Lung (tissue), 12 donors: ENCODE results near the gene SLCO3A1. TPM values are rescaled to one million over a fixed set of nuclear protein-coding genes. Genes with fewer than 3 reads are reported as not detected.

Source experiments
- ATAC-seq: fragments of 200-7000 bp; cut with Tn5 transposase; one replicate; pipeline ENCODE4 v1.9.1; 2020; ENCODE audit warnings: moderate number of reproducible peaks; ENCODE audit not compliant: insufficient read depth, low FRiP score
- DNase-seq, 3 donors: peaks; one replicate each; pipeline ENCODE4 v3.0.0-alpha.2; 2013 to 2017
- H3K27ac ChIP-seq, 2 donors: one replicate each; pipeline ENCODE4 v1.5.1; 2013; ENCODE audit warnings: mild to moderate bottlenecking in 2 of 2, moderate library complexity in 2 of 2, control low read depth in 1 of 2, inconsistent platforms in 1 of 2, low read depth in 1 of 2, low read length in 1 of 2
- H3K27me3 ChIP-seq, 3 donors: one replicate each; pipeline ENCODE4 v1.5.1; 2013; ENCODE audit warnings: low read length in 2 of 3; ENCODE audit not compliant: control insufficient read depth in 3 of 3, insufficient read depth in 3 of 3
- H3K36me3 ChIP-seq, 4 donors: one replicate each; pipeline ENCODE4 v1.5.1; 2013; ENCODE audit warnings: low read length in 4 of 4, mild to moderate bottlenecking in 1 of 4, moderate library complexity in 1 of 4; ENCODE audit not compliant: control insufficient read depth in 4 of 4, insufficient read depth in 4 of 4
- H3K4me1 ChIP-seq, 5 donors: one replicate each; pipeline ENCODE4 v1.5.1; 2013; ENCODE audit warnings: low read length in 5 of 5, mild to moderate bottlenecking in 2 of 5, moderate library complexity in 1 of 5; ENCODE audit not compliant: control insufficient read depth in 5 of 5, insufficient read depth in 5 of 5
- H3K4me3 ChIP-seq: one replicate; pipeline ENCODE4 v1.5.1; 2013; ENCODE audit warnings: mild to moderate bottlenecking, control low read depth, moderate library complexity
- H3K9ac ChIP-seq, 2 donors: one replicate each; pipeline ENCODE4 v1.5.1; 2013; ENCODE audit warnings: low read length in 2 of 2, control low read depth in 1 of 2; ENCODE audit not compliant: insufficient read depth in 1 of 2
- H3K9me3 ChIP-seq, 4 donors: one replicate each; pipeline ENCODE4 v1.5.1; 2013; ENCODE audit warnings: low read length in 3 of 4, mild to moderate bottlenecking in 1 of 4, moderate library complexity in 1 of 4; ENCODE audit not compliant: control insufficient read depth in 4 of 4, insufficient read depth in 3 of 4
- WGBS, 2 donors: extraction: QIAGEN DNeasy Blood & Tissue Kit; methylation state at CpG; one replicate each; pipeline ENCODE4 v1.1.7; 2013; 5-methylcytosine and 5-hydroxymethylcytosine counted together
- polyA plus RNA-seq, 2 donors: library from polyadenylated mRNA; stranded (reverse); fragments of 200-250 nt; gene quantifications; one replicate each; pipeline ENCODE4 v1.2.1, GENCODE V29; 2013
- total RNA-seq, 2 donors: library from RNA; depleted of rRNA in 1 of 2; stranded (reverse); fragments of >200 nt in 1 of 2; gene quantifications; one replicate each; pipeline ENCODE4 v1.2.1, GENCODE V29; 2014 to 2021
- TF ChIP-seq, protein P1 (sequence below): IDR thresholded peaks from 2 replicates; pipeline ENCODE4 v1.5.1; 2012; ENCODE audit warnings: mild to moderate bottlenecking; ENCODE audit errors: control extremely low read depth, extremely low read depth
- donor health status: control.
- donor health status: control.
- donor health status: Bipolar disorder and iron deficiency.
- donor health status: healthy.
- donor health status: DM: yes; HTN: yes; CAD: no.

SLCO3A1 gene
- total and polyA plus RNA-seq, 4 donors = 20.5 to 56.3 (median 33.5) TPM

DNA sequence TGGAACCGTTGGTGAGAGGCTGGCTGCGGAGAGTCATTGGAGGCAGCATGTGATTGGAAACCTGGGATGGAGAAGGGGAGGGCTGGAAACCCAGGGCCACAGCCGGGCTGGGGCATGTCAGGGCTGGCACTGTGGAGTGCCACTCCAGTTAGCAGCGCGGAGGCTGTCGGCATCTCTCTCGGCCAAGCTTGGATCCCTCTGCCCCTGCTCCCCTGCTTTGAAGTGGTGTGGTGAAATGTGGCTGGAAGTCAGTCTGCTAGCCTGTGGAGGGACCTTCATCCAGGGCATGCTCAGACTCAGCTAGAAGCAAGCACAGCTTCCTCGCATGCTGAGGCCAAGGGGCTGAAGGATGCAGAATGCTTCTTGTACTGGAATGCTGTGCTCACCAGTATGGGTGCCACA, 13.5 kb downstream of the SLCO3A1 start:
- TF ChIP-seq, protein P1, sequence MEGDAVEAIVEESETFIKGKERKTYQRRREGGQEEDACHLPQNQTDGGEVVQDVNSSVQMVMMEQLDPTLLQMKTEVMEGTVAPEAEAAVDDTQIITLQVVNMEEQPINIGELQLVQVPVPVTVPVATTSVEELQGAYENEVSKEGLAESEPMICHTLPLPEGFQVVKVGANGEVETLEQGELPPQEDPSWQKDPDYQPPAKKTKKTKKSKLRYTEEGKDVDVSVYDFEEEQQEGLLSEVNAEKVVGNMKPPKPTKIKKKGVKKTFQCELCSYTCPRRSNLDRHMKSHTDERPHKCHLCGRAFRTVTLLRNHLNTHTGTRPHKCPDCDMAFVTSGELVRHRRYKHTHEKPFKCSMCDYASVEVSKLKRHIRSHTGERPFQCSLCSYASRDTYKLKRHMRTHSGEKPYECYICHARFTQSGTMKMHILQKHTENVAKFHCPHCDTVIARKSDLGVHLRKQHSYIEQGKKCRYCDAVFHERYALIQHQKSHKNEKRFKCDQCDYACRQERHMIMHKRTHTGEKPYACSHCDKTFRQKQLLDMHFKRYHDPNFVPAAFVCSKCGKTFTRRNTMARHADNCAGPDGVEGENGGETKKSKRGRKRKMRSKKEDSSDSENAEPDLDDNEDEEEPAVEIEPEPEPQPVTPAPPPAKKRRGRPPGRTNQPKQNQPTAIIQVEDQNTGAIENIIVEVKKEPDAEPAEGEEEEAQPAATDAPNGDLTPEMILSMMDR = no peak
- H3K4me3 ChIP-seq = no peak overlapping the region
- no peaks in the 10 kb centered on the region for H3K27me3 ChIP-seq
- peak overlapping the region; percentile 77 to 94 for H3K27ac ChIP-seq
- H3K36me3 ChIP-seq = no peaks in the 10 kb centered on the region
- peak in 2 of 3 donors; percentile 34 to 46 for DNase-seq
- H3K9ac ChIP-seq = peak overlapping the region in 1 of 2 donors; percentile 24
- ATAC-seq = peak; percentile 71
- H3K9me3 ChIP-seq = no peaks in the 10 kb centered on the region
- H3K4me1 ChIP-seq = peaks cover 4 to 23% (median 10%) of the 10 kb centered on the region in 5 donors
- 40 to 70% methylated on average over 8 of the region's 8 CpGs for WGBS, 2 donors

DNA sequence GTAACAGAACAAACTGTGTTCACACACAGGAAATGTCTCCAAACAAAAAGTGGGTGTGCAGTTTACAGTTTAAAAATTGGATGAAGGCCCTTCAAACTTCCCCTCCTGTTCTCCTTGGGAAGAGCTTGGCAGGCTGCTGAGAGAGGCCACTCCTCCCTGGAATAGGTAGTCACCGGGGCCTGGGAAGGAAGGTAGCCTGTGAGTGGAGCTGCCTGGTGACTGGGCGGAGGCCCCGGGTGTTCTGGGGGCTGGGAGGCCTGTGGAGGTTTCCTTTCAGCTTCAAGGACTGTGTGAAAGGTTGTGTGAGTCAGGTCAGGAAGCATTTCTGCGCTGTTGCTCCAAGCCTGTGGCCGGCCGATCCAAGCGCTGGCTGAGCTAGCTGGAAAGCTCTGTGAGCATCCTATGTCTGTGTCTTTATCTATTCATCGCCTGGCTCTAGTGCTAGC, 14.1 kb downstream of the SLCO3A1 start:
- Histone ChIP-seq H3K4me3 (no peak overlapping the region), H3K27me3 (no peaks in the 10 kb centered on the region), H3K4me1 (peaks cover 4 to 23% (median 10%) of the 10 kb centered on the region in 5 donors), H3K36me3 (no peaks in the 10 kb centered on the region), H3K27ac (peak overlapping the region; percentile 77 to 90), H3K9me3 (no peaks in the 10 kb centered on the region), H3K9ac (no peak overlapping the region)
- peak; percentile 91 for ATAC-seq
- WGBS, 2 donors = 30 to 68% methylated on average over 8 of the region's 8 CpGs
- TF ChIP-seq, protein P1 = no peak
- DNase-seq = peak in 2 of 3 donors; percentile 24 to 52

DNA sequence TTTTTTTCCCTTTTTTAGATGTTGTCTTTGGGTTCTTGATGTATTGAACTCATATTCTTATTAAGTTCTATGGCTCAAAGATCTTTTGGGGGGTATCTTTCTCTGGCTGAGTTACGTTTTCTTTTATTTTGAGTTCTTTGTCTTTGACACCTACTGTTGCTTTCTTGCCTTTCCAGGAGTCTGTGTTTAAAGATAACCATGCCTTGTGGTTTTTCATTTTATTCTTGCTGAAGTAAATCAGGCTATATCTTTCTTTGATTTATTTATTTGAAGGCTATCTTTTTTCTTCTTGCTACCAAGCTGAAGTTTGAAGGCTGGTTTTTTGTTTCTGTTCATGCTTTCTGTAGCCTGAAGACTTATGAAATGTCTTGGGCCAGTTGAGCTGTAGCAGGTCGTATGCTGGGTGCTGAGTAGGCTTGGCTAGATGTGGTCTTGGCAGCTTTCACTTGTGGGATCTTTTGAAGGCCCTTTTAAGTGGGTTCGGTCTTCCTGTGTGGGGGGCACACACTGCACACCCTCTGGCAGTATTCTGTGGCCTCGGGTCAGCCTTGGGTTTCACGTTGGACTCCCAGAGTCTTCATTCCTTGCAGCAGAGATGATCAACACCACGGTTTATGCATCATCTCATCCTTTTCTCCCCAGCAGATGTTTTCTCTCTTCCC, 17.5 kb downstream of the SLCO3A1 start:
- TF ChIP-seq, protein P1 = no peak
- no peak for DNase-seq

More for the DNA sequence above, 17.5 kb downstream of the SLCO3A1 start:
- Histone ChIP-seq H3K9ac (no peak overlapping the region), H3K9me3 (no peaks in the 10 kb centered on the region), H3K36me3 (no peaks in the 10 kb centered on the region), H3K27me3 (no peaks in the 10 kb centered on the region), H3K4me3 (no peak overlapping the region), H3K27ac (peak overlapping the region in 1 of 2 donors; percentile 68), H3K4me1 (peaks cover 4 to 10% (median 8%) of the 10 kb centered on the region in 5 donors)
- ATAC-seq = no peak
- 73 to 82% methylated on average over 6 of the region's 6 CpGs for WGBS, 2 donors
